ENCODE measurements around the gene CAPN13.

CAPN13 gene

GRCh38 chr2:30730736-30731647 lies 76.3 kb downstream of the CAPN13 start:
- DNase-seq (ENCODE audit: low read depth in 3 of 3, low spot score in 1 of 3), result no peak

- DNase-seq (ENCODE audit: low read depth in 3 of 3, low spot score in 1 of 3), result no peak
Observed at GRCh38 chr2:30729031-30729430, 78.2 kb downstream of the CAPN13 start.

GRCh38 chr2:30722936-30723725 lies 84.1 kb downstream of the CAPN13 start:
- DNase-seq (ENCODE audit: low read depth in 3 of 3, low spot score in 1 of 3), result no peak

- no peak for DNase-seq (ENCODE audit: low read depth in 3 of 3, low spot score in 1 of 3)
Observed at GRCh38 chr2:30721668-30722647, 85.3 kb downstream of the CAPN13 start.

GRCh38 chr2:30721241-30721640 lies 86.0 kb downstream of the CAPN13 start:
- DNase-seq (ENCODE audit: low read depth in 3 of 3, low spot score in 1 of 3), result no peak

- DNase-seq (ENCODE audit: low read depth in 3 of 3, low spot score in 1 of 3), result no peak
Observed at GRCh38 chr2:30717081-30717650, 90.1 kb downstream of the CAPN13 start.

GRCh38 chr2:30716123-30716900 lies 90.9 kb downstream of the CAPN13 start:
- no peak for DNase-seq (ENCODE audit: low read depth in 3 of 3, low spot score in 1 of 3)

- DNase-seq (ENCODE audit: low read depth in 3 of 3, low spot score in 1 of 3), result no peak
Observed at GRCh38 chr2:30714811-30715709, 92.2 kb downstream of the CAPN13 start.

GRCh38 chr2:30713698-30714097 lies 93.5 kb downstream of the CAPN13 start:
- DNase-seq (ENCODE audit: low read depth in 3 of 3, low spot score in 1 of 3), result no peak

- DNase-seq (ENCODE audit: low read depth in 3 of 3, low spot score in 1 of 3), result peak; percentile 60 to 71 (median 65)
Observed at GRCh38 chr2:30711646-30712085, 95.6 kb downstream of the CAPN13 start.

GRCh38 chr2:30710461-30710860 lies 96.8 kb downstream of the CAPN13 start:
- no peak for DNase-seq (ENCODE audit: low read depth in 3 of 3, low spot score in 1 of 3)

- DNase-seq (ENCODE audit: low read depth in 3 of 3, low spot score in 1 of 3), result no peak
Observed at GRCh38 chr2:30710016-30710415, 97.2 kb downstream of the CAPN13 start.

- no peak for DNase-seq (ENCODE audit: low read depth in 3 of 3, low spot score in 1 of 3)
Observed at GRCh38 chr2:30709516-30709915, 97.7 kb downstream of the CAPN13 start.

GRCh38 chr2:30708491-30709290 lies 98.6 kb downstream of the CAPN13 start:
- DNase-seq (ENCODE audit: low read depth in 3 of 3, low spot score in 1 of 3), result no peak

GRCh38 chr2:30707304-30707903 lies 99.8 kb downstream of the CAPN13 start:
- no peak for DNase-seq (ENCODE audit: low read depth in 3 of 3, low spot score in 1 of 3)

GRCh38 chr2:30706534-30707303 lies 100.5 kb downstream of the CAPN13 start:
- DNase-seq (ENCODE audit: low read depth in 3 of 3, low spot score in 1 of 3), result peak; percentile 20 to 64 (median 42)

Data from stimulated activated CD4-positive, alpha-beta T cell treated with anti-CD3 and anti-CD28 coated beads, TNF-alpha, amount 100 ng/mL, for 1 hour (primary cell).